Measurements from ENCODE around the gene CCDC40. TPM values are rescaled to one million over a fixed set of nuclear protein-coding genes. Genes with fewer than 3 reads are reported as not detected.

CCDC40 gene
- total and polyA plus RNA-seq, 11 donors = 2.4 to 9.0 (median 5.9) TPM

- intact Hi-C loops (cut with DNase I) = no loop called here
- 84 to 95% (median 87%) methylated on average over 16 of the region's 16 CpGs for WGBS, 4 donors
- ATAC-seq (no peak), DNase-seq (no peak)
- Histone ChIP-seq H3K27me3 (no peaks in the 10 kb centered on the region), H3K36me3 (peaks cover 0 to 29% (median 18%) of the 10 kb centered on the region in 9 donors), H3K9me3 (no peaks in the 10 kb centered on the region), H3K4me3 (no peak overlapping the region), H3K4me1 (peaks cover 0 to 8% (median 0%) of the 10 kb centered on the region in 12 donors), H3K27ac (no peak overlapping the region)
- TF ChIP-seq POLR2A (IDR thresholded peaks at IDR 0.05) = no peak
- TF ChIP-seq, protein P1, sequence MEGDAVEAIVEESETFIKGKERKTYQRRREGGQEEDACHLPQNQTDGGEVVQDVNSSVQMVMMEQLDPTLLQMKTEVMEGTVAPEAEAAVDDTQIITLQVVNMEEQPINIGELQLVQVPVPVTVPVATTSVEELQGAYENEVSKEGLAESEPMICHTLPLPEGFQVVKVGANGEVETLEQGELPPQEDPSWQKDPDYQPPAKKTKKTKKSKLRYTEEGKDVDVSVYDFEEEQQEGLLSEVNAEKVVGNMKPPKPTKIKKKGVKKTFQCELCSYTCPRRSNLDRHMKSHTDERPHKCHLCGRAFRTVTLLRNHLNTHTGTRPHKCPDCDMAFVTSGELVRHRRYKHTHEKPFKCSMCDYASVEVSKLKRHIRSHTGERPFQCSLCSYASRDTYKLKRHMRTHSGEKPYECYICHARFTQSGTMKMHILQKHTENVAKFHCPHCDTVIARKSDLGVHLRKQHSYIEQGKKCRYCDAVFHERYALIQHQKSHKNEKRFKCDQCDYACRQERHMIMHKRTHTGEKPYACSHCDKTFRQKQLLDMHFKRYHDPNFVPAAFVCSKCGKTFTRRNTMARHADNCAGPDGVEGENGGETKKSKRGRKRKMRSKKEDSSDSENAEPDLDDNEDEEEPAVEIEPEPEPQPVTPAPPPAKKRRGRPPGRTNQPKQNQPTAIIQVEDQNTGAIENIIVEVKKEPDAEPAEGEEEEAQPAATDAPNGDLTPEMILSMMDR (IDR thresholded peaks at IDR 0.05) = no peak
These were observed 14.3 kb downstream of the CCDC40 start for GRCh38 chr17:80050706-80051105.

- DNase-seq = no peak
- 94 to 98% (median 96%) methylated on average over 9 to 11 of the region's 11 CpGs for WGBS, 4 donors
These were observed 15.2 kb downstream of the CCDC40 start for GRCh38 chr17:80051681-80052080.

DNA sequence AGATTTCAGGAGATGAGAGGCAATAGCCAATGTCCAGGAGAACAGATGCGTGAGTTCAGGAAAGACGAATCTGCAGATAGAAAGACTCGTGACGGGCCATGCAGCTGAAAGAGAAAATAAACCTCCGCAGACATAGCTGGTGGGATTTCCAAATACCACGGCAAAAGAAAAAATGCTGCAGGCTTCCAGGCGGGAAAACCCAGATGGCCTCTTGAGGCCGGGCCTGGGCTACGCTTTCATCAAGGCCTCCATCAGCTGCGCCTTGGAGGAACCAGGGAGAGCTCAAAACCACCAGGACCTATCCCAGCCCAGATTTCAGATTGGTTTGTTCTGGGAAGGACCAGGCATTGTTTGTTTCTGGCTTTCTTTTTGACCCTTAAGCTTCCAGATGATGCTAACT lies 16.7 kb downstream of the CCDC40 start:
- no peak overlapping the region for H3K27ac ChIP-seq
- intact Hi-C loops (cut with DNase I) = no loop called here
- peaks cover 0 to 29% (median 14%) of the 10 kb centered on the region in 9 donors for H3K36me3 ChIP-seq
- H3K4me1 ChIP-seq = peaks cover 0 to 8% (median 0%) of the 10 kb centered on the region in 12 donors
- ATAC-seq (no peak), DNase-seq (no peak)
- no peaks in the 10 kb centered on the region for H3K9me3 ChIP-seq
- no peaks in the 10 kb centered on the region for H3K27me3 ChIP-seq
- no peak for TF ChIP-seq POLR2A (IDR thresholded peaks at IDR 0.05)
- TF ChIP-seq, protein P1 (IDR thresholded peaks at IDR 0.05) = no peak
- 89 to 95% (median 92%) methylated on average over 10 of the region's 10 CpGs for WGBS, 4 donors
- H3K4me3 ChIP-seq = no peak overlapping the region

More at GRCh38 chr17:80051681-80052080, 15.2 kb downstream of the CCDC40 start:
- H3K27me3 ChIP-seq = no peaks in the 10 kb centered on the region
- no peak overlapping the region for H3K27ac ChIP-seq
- no peaks in the 10 kb centered on the region for H3K9me3 ChIP-seq
- peaks cover 0 to 8% (median 0%) of the 10 kb centered on the region in 12 donors for H3K4me1 ChIP-seq
- intact Hi-C loops (cut with DNase I) = no loop called here
- no peak overlapping the region for H3K4me3 ChIP-seq
- no peak for ATAC-seq
- H3K36me3 ChIP-seq = peaks cover 0 to 30% (median 18%) of the 10 kb centered on the region in 9 donors
- TF ChIP-seq, protein P1 (IDR thresholded peaks at IDR 0.05) = no peak
- no peak for TF ChIP-seq POLR2A (IDR thresholded peaks at IDR 0.05)

DNA sequence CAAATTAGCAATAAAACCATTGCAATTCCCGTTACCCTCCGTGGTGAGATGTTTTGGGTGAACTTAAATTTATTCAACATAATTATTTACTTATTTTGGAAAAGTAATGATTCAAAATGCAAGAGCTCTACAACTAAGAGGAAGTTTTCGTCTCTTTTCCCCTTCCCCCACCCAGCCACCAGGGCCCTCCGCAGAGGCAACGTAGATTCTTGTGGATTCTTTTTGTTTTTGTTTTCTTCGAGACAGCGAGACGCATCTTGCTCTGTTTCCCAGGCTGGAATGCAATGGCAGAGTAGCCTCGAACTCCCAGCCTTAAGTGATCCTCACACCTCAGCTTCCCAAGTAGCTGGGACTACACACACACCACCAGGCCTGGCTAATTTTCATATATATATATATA lies 19.2 kb downstream of the CCDC40 start:
- TF ChIP-seq, protein P1 (IDR thresholded peaks at IDR 0.05) = no peak
- TF ChIP-seq POLR2A (IDR thresholded peaks at IDR 0.05) = no peak
- ATAC-seq = no peak
- WGBS, 4 donors = 91 to 94% (median 92%) methylated on average over 9 of the region's 9 CpGs

More for the DNA sequence above, 19.2 kb downstream of the CCDC40 start:
- H3K27me3 ChIP-seq = no peaks in the 10 kb centered on the region
- H3K36me3 ChIP-seq = peaks cover 0 to 20% (median 9%) of the 10 kb centered on the region in 9 donors
- no peak overlapping the region for H3K27ac ChIP-seq
- no peaks in the 10 kb centered on the region for H3K9me3 ChIP-seq
- peaks cover 0 to 8% (median 0%) of the 10 kb centered on the region in 12 donors for H3K4me1 ChIP-seq
- no peak overlapping the region for H3K4me3 ChIP-seq
- intact Hi-C loops (cut with DNase I) = no loop called here
- DNase-seq = no peak

All from heart left ventricle (tissue), 16 donors.